Measurements from ENCODE around the gene ALG8.
A peak's percentile ranks its signal among the peaks of the same experiment; 100 is the strongest.

The ALG8 gene

DNA sequence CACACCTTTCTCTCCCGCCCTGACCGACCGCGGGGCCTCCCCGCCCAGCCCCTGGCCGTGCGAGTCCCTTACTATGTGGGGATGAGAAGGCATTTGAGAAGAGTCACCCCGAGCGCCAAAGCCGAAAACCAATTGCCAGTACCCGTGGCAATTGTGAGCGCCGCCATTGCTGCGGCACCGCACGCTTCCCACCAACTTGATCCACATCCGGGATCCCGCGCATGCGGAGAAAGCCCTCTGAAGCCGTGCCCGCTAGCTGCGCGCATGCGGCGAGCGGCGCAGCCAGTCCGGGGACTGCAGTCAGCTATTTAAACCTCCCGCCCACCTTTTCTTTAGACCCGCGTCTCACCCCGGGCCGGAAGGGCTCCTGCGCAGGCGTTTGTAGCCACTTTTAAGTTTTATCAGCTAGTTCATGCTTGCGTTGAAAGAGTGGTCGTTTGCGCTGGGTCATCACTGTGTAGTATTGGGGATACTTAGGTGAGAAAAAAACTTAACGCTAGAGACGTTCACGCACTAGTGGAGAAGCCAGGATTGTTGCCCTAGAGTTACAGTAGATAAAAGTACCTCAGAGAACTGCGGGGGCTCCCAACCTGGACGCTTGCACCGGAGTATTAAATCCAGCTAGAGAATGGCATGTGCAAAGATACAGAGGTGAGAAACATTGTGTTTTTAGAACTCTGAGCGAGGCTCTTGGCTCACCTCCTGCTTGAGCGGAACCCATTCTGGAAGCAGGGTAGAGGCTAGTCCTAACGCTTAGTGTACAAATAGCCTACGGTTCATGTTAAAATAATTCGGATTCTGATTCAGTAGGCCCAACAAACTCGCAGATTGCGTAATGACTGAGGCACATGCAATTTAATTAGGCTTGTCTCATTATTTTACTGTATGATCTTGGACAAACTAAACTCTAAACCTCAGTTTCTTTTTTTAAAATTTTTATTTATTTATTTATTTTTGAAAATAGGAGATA lies at the start of gene ALG8:
ALG8 (minus strand) TSS at position 205 of the 970 bp plus-strand sequence; CDS start at position 167, 38 bp downstream.
- TF ChIP-seq, protein P1, sequence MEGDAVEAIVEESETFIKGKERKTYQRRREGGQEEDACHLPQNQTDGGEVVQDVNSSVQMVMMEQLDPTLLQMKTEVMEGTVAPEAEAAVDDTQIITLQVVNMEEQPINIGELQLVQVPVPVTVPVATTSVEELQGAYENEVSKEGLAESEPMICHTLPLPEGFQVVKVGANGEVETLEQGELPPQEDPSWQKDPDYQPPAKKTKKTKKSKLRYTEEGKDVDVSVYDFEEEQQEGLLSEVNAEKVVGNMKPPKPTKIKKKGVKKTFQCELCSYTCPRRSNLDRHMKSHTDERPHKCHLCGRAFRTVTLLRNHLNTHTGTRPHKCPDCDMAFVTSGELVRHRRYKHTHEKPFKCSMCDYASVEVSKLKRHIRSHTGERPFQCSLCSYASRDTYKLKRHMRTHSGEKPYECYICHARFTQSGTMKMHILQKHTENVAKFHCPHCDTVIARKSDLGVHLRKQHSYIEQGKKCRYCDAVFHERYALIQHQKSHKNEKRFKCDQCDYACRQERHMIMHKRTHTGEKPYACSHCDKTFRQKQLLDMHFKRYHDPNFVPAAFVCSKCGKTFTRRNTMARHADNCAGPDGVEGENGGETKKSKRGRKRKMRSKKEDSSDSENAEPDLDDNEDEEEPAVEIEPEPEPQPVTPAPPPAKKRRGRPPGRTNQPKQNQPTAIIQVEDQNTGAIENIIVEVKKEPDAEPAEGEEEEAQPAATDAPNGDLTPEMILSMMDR (IDR thresholded peaks at IDR 0.05; ENCODE audit: unreplicated experiment in 3 of 3) = no peak
- H3K36me3 Mint-ChIP-seq (ENCODE audit: low read depth) = peaks cover 45% of the 10 kb centered on the region
- peak within 1 kb of the TSS; percentile 81 to 96 (median 91) for H3K27ac Mint-ChIP-seq
- H3K4me3 Mint-ChIP-seq = peak within 1 kb of the TSS; percentile 94 to 98 (median 95)
- no peaks in the 10 kb centered on the region for H3K27me3 Mint-ChIP-seq (ENCODE audit: low read depth)
- peaks cover 40% of the 10 kb centered on the region for H3K4me1 Mint-ChIP-seq
- peaks cover under 1% of the 10 kb centered on the region for H3K9me3 Mint-ChIP-seq

DNA sequence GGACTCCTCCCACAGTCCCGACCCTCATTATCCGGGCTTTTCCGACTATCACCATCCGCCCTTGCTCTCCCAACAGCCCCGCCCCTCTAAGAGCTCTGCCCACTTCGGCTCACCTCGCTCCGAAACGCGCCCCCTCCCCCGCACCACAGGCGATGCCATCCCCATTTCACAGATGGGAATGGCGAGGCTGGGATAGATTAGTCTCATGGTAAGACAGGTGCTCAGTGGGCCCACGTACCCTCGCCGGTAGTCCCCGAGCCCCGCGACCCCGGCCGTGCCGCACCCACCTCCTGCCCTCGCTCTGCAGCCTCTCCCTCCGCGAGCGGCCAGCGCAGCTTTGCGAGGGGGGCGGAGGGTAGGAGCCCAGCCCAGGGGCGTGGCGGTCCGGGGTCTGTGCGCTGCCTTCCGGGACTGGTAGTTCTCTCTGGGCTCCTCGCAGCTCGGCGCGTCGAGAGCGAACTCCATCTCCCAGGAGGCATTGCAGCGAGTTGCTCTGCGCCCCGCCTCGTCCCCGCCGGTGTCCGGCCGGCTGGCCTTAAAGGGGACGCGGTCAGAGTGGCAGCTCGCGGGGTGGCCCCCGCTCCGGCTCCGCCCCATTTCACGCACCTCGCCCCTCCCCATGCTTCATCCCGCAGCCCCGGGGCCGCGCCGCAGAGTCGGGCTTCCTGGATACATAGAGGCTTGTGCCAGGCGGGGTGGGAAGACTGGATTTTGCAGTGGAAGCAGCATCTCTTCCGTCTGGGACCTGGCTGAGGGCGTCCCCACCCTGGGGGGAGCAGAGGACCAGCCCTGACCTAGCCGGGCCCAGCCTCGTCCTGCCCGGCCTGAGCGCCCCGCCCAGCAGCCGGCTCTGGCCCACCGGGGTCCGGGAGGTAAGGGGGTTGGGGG lies 49.1 kb upstream of the ALG8 start, which contains the start of the genes KCTD21 and USP35:
KCTD21 (minus strand) TSS at position 341 of the 888 bp plus-strand sequence. CDS start 14,072 bp downstream, outside the sequence.
USP35 (plus strand) TSS at position 634 of the 888 bp plus-strand sequence. CDS start 7,327 bp downstream, outside the sequence.
- peak within 1 kb of the TSS; percentile 97 to 98 (median 98) for H3K4me3 Mint-ChIP-seq
- peak within 1 kb of the TSS; percentile 65 to 91 (median 81) for H3K27ac Mint-ChIP-seq
- TF ChIP-seq, protein P1 (IDR thresholded peaks at IDR 0.05; ENCODE audit: unreplicated experiment in 3 of 3) = no peak
- peaks cover under 1% of the 10 kb centered on the region for H3K36me3 Mint-ChIP-seq (ENCODE audit: low read depth)
- no peaks in the 10 kb centered on the region for H3K27me3 Mint-ChIP-seq (ENCODE audit: low read depth)
- peaks cover 46% of the 10 kb centered on the region for H3K4me1 Mint-ChIP-seq
- no peaks in the 10 kb centered on the region for H3K9me3 Mint-ChIP-seq

DNA sequence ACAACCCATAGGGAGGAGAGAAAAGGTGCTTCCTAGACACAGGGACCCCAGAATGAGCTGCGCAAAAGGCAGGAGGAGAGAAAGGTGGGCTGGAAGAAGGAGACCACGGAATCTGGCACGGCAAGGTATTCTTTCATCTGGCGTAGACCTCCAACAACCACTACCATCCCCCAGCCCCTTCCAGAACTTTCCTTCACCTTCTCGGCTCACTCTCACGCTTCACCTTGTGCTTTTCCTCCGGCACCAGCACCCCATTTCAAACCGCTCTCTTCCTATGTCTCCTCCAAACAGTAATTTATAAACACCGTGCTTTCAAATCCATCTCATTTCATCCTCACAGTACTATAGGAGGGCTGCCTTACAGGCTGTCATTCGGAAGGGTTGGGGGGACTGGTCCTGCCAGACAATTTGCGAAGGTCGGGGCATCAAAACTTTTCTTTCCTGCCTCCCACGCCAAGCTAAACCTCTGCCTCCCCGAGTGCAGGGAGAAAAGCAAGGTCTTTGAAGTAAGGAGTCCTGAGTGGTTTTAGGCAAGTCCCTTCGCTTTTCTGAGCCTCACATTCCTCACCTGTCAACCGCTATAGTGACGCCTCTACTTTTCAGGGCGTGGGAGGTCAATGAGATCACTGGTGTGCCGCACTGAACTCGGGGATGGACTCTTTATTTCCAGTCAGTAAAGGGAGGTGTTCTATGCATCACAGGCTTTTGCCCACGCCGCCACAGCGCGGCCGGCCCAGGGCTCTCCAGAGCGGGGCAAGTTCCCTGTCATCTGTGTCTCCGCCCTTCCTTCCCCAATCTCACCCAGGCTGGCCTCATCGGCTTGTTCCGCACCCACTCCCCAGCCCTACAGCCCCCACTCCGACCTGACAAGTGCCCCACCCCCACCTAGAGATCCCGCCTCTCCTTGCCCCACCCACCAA lies 48.2 kb upstream of the ALG8 start:
- no peaks in the 10 kb centered on the region for H3K9me3 Mint-ChIP-seq
- TF ChIP-seq, protein P1 (IDR thresholded peaks at IDR 0.05; ENCODE audit: unreplicated experiment in 3 of 3) = no peak
- no peaks in the 10 kb centered on the region for H3K27me3 Mint-ChIP-seq (ENCODE audit: low read depth)
- H3K27ac Mint-ChIP-seq = peak overlapping the region; percentile 61 to 91 (median 81)
- peak overlapping the region; percentile 97 to 98 (median 98) for H3K4me3 Mint-ChIP-seq
- H3K36me3 Mint-ChIP-seq (ENCODE audit: low read depth) = peaks cover 4% of the 10 kb centered on the region
- H3K4me1 Mint-ChIP-seq = peaks cover 38% of the 10 kb centered on the region

DNA sequence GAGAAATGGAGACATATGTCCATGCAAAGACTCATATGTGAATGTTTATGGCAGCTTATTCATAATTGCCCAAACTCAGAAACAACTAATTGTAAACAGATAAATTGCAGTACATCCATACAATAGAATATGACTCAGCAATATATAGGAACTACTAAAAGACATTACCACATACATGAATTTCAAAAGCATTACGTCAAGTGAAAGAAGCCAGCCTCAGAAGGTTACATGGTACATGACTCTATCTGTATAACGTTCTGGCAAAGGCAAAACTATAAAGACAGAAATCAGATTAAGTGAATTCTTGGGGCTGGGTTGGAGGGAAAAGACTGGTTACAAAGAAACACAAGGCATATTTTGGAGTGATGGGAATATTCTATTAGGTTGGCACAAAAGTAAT lies 41.8 kb upstream of the ALG8 start:
- Mint-ChIP-seq H3K9me3 (no peaks in the 10 kb centered on the region), H3K27me3 (ENCODE audit: low read depth) (no peaks in the 10 kb centered on the region), H3K4me1 (no peaks in the 10 kb centered on the region), H3K4me3 (no peak overlapping the region), H3K27ac (no peak overlapping the region), H3K36me3 (ENCODE audit: low read depth) (peaks cover 7% of the 10 kb centered on the region)
- TF ChIP-seq, protein P1 (IDR thresholded peaks at IDR 0.05; ENCODE audit: unreplicated experiment in 3 of 3) = no peak

DNA sequence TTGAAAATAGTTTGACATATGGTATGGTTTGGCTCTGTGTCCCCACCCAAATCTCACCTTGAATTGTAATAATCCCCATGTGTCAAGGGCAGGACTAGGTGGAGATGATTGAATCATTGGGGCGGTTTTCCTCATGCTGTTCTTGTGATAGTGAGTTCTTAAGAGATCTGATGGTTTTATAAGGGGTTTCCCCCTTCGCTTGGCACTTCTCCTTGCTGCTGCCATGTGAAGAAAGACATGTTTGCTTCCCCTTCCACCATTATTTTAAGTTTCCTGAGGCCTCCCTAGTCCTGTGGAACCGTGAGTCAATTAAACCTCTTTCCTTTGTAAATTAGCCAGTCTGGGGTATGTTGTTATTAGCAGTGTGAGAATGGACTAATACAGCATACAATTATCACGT lies 41.3 kb upstream of the ALG8 start:
- Mint-ChIP-seq H3K4me3 (no peak overlapping the region), H3K27ac (no peak overlapping the region), H3K9me3 (no peaks in the 10 kb centered on the region), H3K36me3 (ENCODE audit: low read depth) (peaks cover 10% of the 10 kb centered on the region), H3K27me3 (ENCODE audit: low read depth) (no peaks in the 10 kb centered on the region), H3K4me1 (no peaks in the 10 kb centered on the region)
- TF ChIP-seq, protein P1 (IDR thresholded peaks at IDR 0.05; ENCODE audit: unreplicated experiment in 3 of 3) = no peak

All from nephron (organoid).